Mammary microvascular endothelial cell (primary cell): ENCODE measurements around the gene DIP2A. TPM values are rescaled to one million over a fixed set of nuclear protein-coding genes. Genes with fewer than 3 reads are reported as not detected.

Experiments used
- total RNA-seq: library from RNA; depleted of rRNA; stranded (reverse); fragments of >200 nt; gene quantifications from 2 replicates; pipeline ENCODE4 v1.2.3, GENCODE V29; 2015

The DIP2A gene
- 18.4 and 21.1 TPM in 2 replicates for total RNA-seq

GRCh38 chr21:46458315-46459023 lies at the start of gene DIP2A:
Gene DIP2A, plus strand, starts transcription at chr21:46458891. Its CDS starts 241 bp downstream, at chr21:46459132.

GRCh38 chr21:46604975-46605766 lies 146.5 kb downstream of the DIP2A start, which contains the start of gene S100B:
Gene S100B, minus strand, starts transcription at chr21:46605082. Its CDS starts 2,667 bp downstream, at chr21:46602415.

Other genes with a start within 250 kb of the DIP2A start
- 113 and 122 TPM in 2 replicates for gene LSS, start 230.1 kb upstream of the DIP2A start, total RNA-seq
- 32.6 and 45.0 TPM in 2 replicates for gene MCM3AP, start 173.3 kb upstream of the DIP2A start, total RNA-seq
- 13.8 and 17.2 TPM in 2 replicates for gene YBEY, start 172.5 kb upstream of the DIP2A start, total RNA-seq
- 6.1 and 6.6 TPM in 2 replicates for gene C21orf58, start 135.0 kb upstream of the DIP2A start, total RNA-seq
- 17.8 and 29.8 TPM in 2 replicates for gene PCNT, start 134.7 kb upstream of the DIP2A start, total RNA-seq
- not detected in 2 replicates for gene S100B, start 146.2 kb downstream of the DIP2A start, total RNA-seq
- 84.0 and 85.1 TPM in 2 replicates for gene PRMT2, start 176.8 kb downstream of the DIP2A start, total RNA-seq